Measurements from ENCODE around the gene CTIF. TPM values are rescaled to one million over a fixed set of nuclear protein-coding genes. Genes with fewer than 3 reads are reported as not detected.

The CTIF gene
- polyA plus RNA-seq, 1 of the 3 experiments (the other 2 are of a cell fraction): 47.2 TPM

DNA sequence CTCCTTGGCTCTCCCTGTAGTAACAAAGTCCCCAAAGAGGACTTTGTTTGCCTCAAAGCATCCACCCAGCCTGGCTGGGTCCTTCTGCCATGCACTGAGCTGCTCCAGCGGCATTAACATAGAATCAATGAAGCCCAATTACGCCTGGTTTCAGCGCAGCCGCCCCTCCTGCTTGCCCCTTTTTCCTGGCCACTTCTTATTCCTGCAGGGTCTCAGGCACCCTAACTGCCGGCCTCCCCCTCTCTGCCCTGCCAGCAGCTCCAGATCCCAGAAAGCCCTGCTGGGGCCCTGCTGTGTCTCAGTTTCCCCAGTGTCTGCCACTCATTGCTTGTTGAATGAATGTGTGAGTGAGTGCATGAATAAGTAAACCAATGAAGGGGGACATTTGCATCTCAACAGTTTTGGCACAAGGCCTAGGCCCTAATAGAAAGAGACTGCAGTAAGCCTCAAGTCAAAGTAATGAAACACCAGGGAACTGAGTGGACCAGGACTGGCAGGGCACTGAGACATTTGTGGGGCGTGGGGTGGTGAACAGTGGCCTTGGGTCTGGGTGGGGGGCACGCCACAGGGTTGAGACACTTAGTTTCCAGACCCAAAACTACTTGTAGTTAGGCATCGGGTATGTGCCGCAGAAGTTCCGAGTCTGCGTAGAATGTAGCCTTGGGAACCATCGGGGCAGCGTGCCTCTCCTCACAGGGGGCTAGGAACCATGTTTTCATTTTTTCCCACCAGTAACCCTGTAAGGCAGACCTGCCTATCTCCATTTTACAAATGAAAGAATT lies 351.3 kb downstream of the CTIF start:
- POLR2A ChIA-PET: no interaction called here
- Histone ChIP-seq H4K20me1 (ENCODE audit: insufficient read depth) (no peaks in the 10 kb centered on the region), H3K9me3 (no peaks in the 10 kb centered on the region), H3K9me2 (no peaks in the 10 kb centered on the region), H3K4me3 (ENCODE audit: low read depth in 2 of 2, low read length in 1 of 2) (no peak overlapping the region), H3K4me1 (ENCODE audit: control insufficient read depth in 1 of 2, insufficient read depth in 2 of 2, low read depth in 1 of 2, low read length in 1 of 2) (peaks cover 0 to 22% of the 10 kb centered on the region in 2 experiments; a peak in 1 of 4 replicates), H3K27me3 (ENCODE audit: insufficient read depth) (no peaks in the 10 kb centered on the region), H3K79me2 (ENCODE audit: insufficient read depth) (no peaks in the 10 kb centered on the region), H3F3A (replicated peaks; ENCODE audit: insufficient read depth) (no peaks in the 10 kb centered on the region), H3K27ac (ENCODE audit: low read depth in 2 of 2, low read length in 1 of 2) (no peak overlapping the region), H3K36me3 (replicated peaks in 1 of 2; ENCODE audit: control insufficient read depth in 1 of 2, insufficient read depth in 2 of 2, low read length in 1 of 2) (no peaks in the 10 kb centered on the region), H3K4me2 (no peak overlapping the region), H3K9ac (no peak overlapping the region), H2AFZ (ENCODE audit: low read depth) (no peak overlapping the region)
- 98% methylated on average over 10 of the region's 13 CpGs for WGBS (ENCODE audit: low lambda C conversion rate)
- CTCF ChIA-PET: interaction anchor here (1.0 kb wide), 1 partner anchor 349 kb away, joined by 3 read pairs; no protein-coding TSS in a partner anchor
- TF ChIP-seq, protein P1, sequence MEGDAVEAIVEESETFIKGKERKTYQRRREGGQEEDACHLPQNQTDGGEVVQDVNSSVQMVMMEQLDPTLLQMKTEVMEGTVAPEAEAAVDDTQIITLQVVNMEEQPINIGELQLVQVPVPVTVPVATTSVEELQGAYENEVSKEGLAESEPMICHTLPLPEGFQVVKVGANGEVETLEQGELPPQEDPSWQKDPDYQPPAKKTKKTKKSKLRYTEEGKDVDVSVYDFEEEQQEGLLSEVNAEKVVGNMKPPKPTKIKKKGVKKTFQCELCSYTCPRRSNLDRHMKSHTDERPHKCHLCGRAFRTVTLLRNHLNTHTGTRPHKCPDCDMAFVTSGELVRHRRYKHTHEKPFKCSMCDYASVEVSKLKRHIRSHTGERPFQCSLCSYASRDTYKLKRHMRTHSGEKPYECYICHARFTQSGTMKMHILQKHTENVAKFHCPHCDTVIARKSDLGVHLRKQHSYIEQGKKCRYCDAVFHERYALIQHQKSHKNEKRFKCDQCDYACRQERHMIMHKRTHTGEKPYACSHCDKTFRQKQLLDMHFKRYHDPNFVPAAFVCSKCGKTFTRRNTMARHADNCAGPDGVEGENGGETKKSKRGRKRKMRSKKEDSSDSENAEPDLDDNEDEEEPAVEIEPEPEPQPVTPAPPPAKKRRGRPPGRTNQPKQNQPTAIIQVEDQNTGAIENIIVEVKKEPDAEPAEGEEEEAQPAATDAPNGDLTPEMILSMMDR (IDR thresholded peaks at IDR 0.05): no peak
- TF ChIP-seq POLR2AphosphoS5 (IDR thresholded peaks at IDR 0.05; ENCODE audit: low read depth, low read length) (no peak), RXRA (IDR thresholded peaks at IDR 0.05; ENCODE audit: borderline replicate concordance, low read depth) (no peak), FOXJ3 (CRISPR knock-in tag; IDR thresholded peaks at IDR 0.05) (no peak), SIN3A (IDR thresholded peaks at IDR 0.05; ENCODE audit: borderline replicate concordance, low read depth, low read length) (no peak), JUND (IDR thresholded peaks at IDR 0.05) (no peak), EP300 (IDR thresholded peaks at IDR 0.05; ENCODE audit: borderline replicate concordance in 1 of 2, low read depth in 1 of 2, low read length in 1 of 2) (no peak), ELF1 (IDR thresholded peaks at IDR 0.05) (no peak), FOSL2 (IDR thresholded peaks at IDR 0.05; ENCODE audit: borderline replicate concordance, low read depth) (no peak), NRF1 (IDR thresholded peaks at IDR 0.05; ENCODE audit: low read depth, low read length) (no peak), RAD21 (IDR thresholded peaks at IDR 0.05; ENCODE audit: low read length) (no peak), USF1 (IDR thresholded peaks at IDR 0.05; ENCODE audit: borderline replicate concordance, low read depth) (no peak), RCOR1 (IDR thresholded peaks at IDR 0.05; ENCODE audit: low read length) (no peak), TAF1 (IDR thresholded peaks at IDR 0.05; ENCODE audit: borderline replicate concordance, low read depth, low read length) (no peak)
- TF ChIP-seq, protein P2, sequence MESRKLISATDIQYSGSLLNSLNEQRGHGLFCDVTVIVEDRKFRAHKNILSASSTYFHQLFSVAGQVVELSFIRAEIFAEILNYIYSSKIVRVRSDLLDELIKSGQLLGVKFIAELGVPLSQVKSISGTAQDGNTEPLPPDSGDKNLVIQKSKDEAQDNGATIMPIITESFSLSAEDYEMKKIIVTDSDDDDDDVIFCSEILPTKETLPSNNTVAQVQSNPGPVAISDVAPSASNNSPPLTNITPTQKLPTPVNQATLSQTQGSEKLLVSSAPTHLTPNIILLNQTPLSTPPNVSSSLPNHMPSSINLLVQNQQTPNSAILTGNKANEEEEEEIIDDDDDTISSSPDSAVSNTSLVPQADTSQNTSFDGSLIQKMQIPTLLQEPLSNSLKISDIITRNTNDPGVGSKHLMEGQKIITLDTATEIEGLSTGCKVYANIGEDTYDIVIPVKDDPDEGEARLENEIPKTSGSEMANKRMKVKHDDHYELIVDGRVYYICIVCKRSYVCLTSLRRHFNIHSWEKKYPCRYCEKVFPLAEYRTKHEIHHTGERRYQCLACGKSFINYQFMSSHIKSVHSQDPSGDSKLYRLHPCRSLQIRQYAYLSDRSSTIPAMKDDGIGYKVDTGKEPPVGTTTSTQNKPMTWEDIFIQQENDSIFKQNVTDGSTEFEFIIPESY (IDR thresholded peaks at IDR 0.05; ENCODE audit: borderline replicate concordance, low read depth): no peak
- TF ChIP-seq, protein P3, sequence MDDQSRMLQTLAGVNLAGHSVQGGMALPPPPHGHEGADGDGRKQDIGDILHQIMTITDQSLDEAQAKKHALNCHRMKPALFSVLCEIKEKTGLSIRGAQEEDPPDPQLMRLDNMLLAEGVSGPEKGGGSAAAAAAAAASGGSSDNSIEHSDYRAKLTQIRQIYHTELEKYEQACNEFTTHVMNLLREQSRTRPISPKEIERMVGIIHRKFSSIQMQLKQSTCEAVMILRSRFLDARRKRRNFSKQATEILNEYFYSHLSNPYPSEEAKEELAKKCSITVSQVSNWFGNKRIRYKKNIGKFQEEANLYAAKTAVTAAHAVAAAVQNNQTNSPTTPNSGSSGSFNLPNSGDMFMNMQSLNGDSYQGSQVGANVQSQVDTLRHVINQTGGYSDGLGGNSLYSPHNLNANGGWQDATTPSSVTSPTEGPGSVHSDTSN (IDR thresholded peaks at IDR 0.05): no peak
- DNase-seq: no peak

All from SK-N-SH (cell line).